ENCODE measurements around the gene MRPL38. TPM values are rescaled to one million over a fixed set of nuclear protein-coding genes. Genes with fewer than 3 reads are reported as not detected.

MRPL38 gene
- total RNA-seq, 1 donor from 2014 or later: 65.6 TPM

DNA sequence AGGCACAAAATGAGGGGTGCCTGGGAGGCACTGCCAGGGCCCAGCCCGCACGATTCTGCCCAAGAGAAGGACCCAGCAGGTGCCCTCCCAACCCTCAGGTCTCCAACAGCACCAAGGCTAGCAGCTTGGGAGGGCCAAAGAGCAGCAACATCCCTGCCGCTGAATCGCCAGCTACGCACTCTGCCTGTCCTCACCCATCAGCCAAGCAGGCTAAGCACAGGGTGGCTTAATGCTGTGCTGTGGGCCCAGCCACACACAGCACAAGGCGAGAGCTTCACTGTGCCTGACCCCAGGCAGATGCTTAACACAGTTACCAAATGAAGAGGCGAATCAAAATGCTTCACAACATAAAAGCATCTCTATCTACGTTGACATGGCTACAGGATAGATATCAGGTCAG lies 10.6 kb upstream of the MRPL38 start:
- TF ChIP-seq EZH2 (IDR thresholded peaks at IDR 0.05; ENCODE audit: insufficient read depth, low read length) (no peak), CTCF (IDR thresholded peaks at IDR 0.05; ENCODE audit: insufficient read depth, low read depth, low read length) (no peak)
- FAIRE-seq: no peak
- no peak for DNase-seq (ENCODE audit: low read depth)
- Histone ChIP-seq H3K27me3 (ENCODE audit: insufficient read depth, low read length) (no peaks in the 10 kb centered on the region), H3K9ac (ENCODE audit: low read length) (no peak overlapping the region), H3K4me1 (ENCODE audit: insufficient read depth, low read length) (no peaks in the 10 kb centered on the region), H3K36me3 (ENCODE audit: insufficient read depth, low read length) (no peaks in the 10 kb centered on the region), H4K20me1 (ENCODE audit: insufficient read depth, low read length) (no peaks in the 10 kb centered on the region), H2AFZ (ENCODE audit: low read depth, low read length) (no peak overlapping the region), H3K4me3 (ENCODE audit: insufficient read depth, low read depth, low read length) (no peak overlapping the region), H3K79me2 (ENCODE audit: insufficient read depth, low read length) (no peaks in the 10 kb centered on the region), H3K4me2 (ENCODE audit: low read length) (no peak overlapping the region), H3K27ac (ENCODE audit: low read depth, low read length) (no peak overlapping the region), H3K9me3 (ENCODE audit: insufficient read depth, low read depth, low read length) (no peaks in the 10 kb centered on the region)
- peaks cover 5% of the 10 kb centered on the region for H3K27me3 Mint-ChIP-seq (ENCODE audit: low read depth, unreplicated experiment)
- H3K9me3 Mint-ChIP-seq (ENCODE audit: unreplicated experiment): no peaks in the 10 kb centered on the region
- H3K36me3 Mint-ChIP-seq (ENCODE audit: low read depth, unreplicated experiment): peaks cover 7% of the 10 kb centered on the region
- H3K27ac Mint-ChIP-seq (ENCODE audit: unreplicated experiment): no peak overlapping the region
- H3K4me1 Mint-ChIP-seq (ENCODE audit: low read depth, unreplicated experiment): no peaks in the 10 kb centered on the region
- no peak overlapping the region for H3K4me3 Mint-ChIP-seq (ENCODE audit: unreplicated experiment)

DNA sequence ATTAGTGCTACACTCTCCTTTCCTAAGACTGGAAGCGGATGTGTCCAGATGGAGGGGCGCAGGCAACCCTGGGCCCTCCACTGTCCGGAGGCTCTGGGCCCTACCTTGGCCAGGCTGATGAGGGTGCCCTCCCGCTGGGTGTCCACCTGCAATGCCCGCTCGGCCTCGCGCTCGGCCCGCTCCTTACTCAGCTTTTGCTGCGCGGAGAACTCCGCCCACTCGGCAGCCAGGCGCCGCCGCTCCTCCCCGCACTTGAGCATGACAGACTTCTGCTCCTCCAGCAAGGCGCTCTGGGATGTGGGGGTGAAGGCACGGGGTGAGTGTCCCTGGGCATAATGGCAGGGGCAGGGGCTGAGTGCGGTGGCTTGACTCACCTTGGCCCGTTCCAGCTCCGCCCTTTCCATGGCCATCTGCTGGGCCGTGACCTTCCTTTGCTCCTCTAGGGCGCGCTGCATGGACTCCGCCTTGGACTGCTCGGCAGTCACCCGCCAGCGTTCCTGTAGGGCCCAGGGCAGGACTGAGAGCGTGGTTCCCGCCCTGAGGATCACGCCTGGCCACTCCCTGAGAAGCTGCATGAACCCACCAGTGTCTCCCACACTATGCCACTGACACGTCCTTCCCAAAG lies 10.1 kb upstream of the MRPL38 start:
- no peak for FAIRE-seq
- Mint-ChIP-seq H3K4me3 (ENCODE audit: unreplicated experiment) (peak overlapping the region; percentile 34), H3K27me3 (ENCODE audit: low read depth, unreplicated experiment) (peaks cover 7% of the 10 kb centered on the region), H3K4me1 (ENCODE audit: low read depth, unreplicated experiment) (no peaks in the 10 kb centered on the region), H3K9me3 (ENCODE audit: unreplicated experiment) (no peaks in the 10 kb centered on the region), H3K36me3 (ENCODE audit: low read depth, unreplicated experiment) (peaks cover 7% of the 10 kb centered on the region), H3K27ac (ENCODE audit: unreplicated experiment) (peak overlapping the region; percentile 69)
- Histone ChIP-seq H3K79me2 (ENCODE audit: insufficient read depth, low read length) (no peaks in the 10 kb centered on the region), H3K9ac (ENCODE audit: low read length) (no peak overlapping the region), H3K27ac (ENCODE audit: low read depth, low read length) (no peak overlapping the region), H3K4me1 (ENCODE audit: insufficient read depth, low read length) (no peaks in the 10 kb centered on the region), H2AFZ (ENCODE audit: low read depth, low read length) (no peak overlapping the region), H3K9me3 (ENCODE audit: insufficient read depth, low read depth, low read length) (no peaks in the 10 kb centered on the region), H3K27me3 (ENCODE audit: insufficient read depth, low read length) (no peaks in the 10 kb centered on the region), H4K20me1 (ENCODE audit: insufficient read depth, low read length) (no peaks in the 10 kb centered on the region), H3K4me2 (ENCODE audit: low read length) (no peak overlapping the region), H3K36me3 (ENCODE audit: insufficient read depth, low read length) (no peaks in the 10 kb centered on the region), H3K4me3 (ENCODE audit: insufficient read depth, low read depth, low read length) (no peak overlapping the region)
- TF ChIP-seq CTCF (IDR thresholded peaks at IDR 0.05; ENCODE audit: insufficient read depth, low read depth, low read length) (no peak), EZH2 (IDR thresholded peaks at IDR 0.05; ENCODE audit: insufficient read depth, low read length) (no peak)
- no peak for DNase-seq (ENCODE audit: low read depth)

DNA sequence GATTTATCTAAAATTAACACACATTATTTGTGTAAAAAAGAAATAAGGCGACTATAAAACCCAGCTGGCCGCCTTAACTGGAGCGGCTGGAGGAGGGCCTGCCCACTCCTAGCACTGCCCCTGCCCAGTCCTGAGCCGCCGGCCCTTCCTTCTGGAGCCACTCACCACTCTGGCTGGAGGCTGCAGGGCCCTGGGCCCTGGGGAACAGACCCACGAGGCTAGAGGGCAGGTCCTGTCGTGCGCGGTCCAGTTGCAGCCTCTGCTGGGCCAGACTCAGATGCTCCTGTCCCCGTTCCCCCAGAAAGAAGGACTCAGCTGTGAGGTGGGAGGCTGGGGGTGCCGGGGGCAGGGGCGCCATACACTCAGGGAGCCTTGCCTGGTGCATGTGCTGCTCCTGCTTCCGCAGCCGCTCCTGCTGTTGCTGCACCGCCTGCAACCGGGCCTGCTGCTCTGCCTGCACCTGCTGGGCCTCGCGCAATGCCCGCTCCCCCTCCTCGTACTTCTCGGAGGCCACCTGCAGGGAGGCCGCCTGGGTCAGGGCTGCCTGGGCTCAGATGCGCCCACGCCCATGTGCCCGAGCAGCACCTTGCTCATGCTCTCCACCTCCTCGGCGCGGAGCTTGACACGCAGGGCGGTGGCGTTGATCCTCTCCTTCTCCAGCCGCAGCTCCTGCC lies 9.0 kb upstream of the MRPL38 start:
- H3K36me3 ChIP-seq (ENCODE audit: insufficient read depth, low read length): no peaks in the 10 kb centered on the region
- H3K4me2 ChIP-seq (ENCODE audit: low read length): no peak overlapping the region
- Mint-ChIP-seq H3K36me3 (ENCODE audit: low read depth, unreplicated experiment) (peaks cover 5% of the 10 kb centered on the region), H3K27ac (ENCODE audit: unreplicated experiment) (no peak overlapping the region), H3K27me3 (ENCODE audit: low read depth, unreplicated experiment) (peaks cover 7% of the 10 kb centered on the region), H3K9me3 (ENCODE audit: unreplicated experiment) (no peaks in the 10 kb centered on the region), H3K4me3 (ENCODE audit: unreplicated experiment) (no peak overlapping the region), H3K4me1 (ENCODE audit: low read depth, unreplicated experiment) (no peaks in the 10 kb centered on the region)
- TF ChIP-seq EZH2 (IDR thresholded peaks at IDR 0.05; ENCODE audit: insufficient read depth, low read length) (no peak), CTCF (IDR thresholded peaks at IDR 0.05; ENCODE audit: insufficient read depth, low read depth, low read length) (no peak)
- no peaks in the 10 kb centered on the region for H3K27me3 ChIP-seq (ENCODE audit: insufficient read depth, low read length)
- no peaks in the 10 kb centered on the region for H3K4me1 ChIP-seq (ENCODE audit: insufficient read depth, low read length)
- no peaks in the 10 kb centered on the region for H3K9me3 ChIP-seq (ENCODE audit: insufficient read depth, low read depth, low read length)
- H2AFZ ChIP-seq (ENCODE audit: low read depth, low read length): no peak overlapping the region
- no peak for DNase-seq (ENCODE audit: low read depth)
- H3K4me3 ChIP-seq (ENCODE audit: insufficient read depth, low read depth, low read length): no peak overlapping the region
- no peak overlapping the region for H3K9ac ChIP-seq (ENCODE audit: low read length)
- H3K79me2 ChIP-seq (ENCODE audit: insufficient read depth, low read length): no peaks in the 10 kb centered on the region
- H3K27ac ChIP-seq (ENCODE audit: low read depth, low read length): no peak overlapping the region
- no peaks in the 10 kb centered on the region for H4K20me1 ChIP-seq (ENCODE audit: insufficient read depth, low read length)
- FAIRE-seq: no peak

All from astrocyte (in vitro differentiated cells and primary cell).